HepG2 (cell line): ENCODE results near the gene HCFC1. TPM values are rescaled to one million over a fixed set of nuclear protein-coding genes. Genes with fewer than 3 reads are reported as not detected.

Experiments used
- ATAC-seq: fragments of 200-7000 bp; cut with Tn5 transposase; 3 replicates; pipeline ENCODE4 v1.9.1; 2020; ENCODE audit warnings: mild to moderate bottlenecking, moderate library complexity
- BruUV-seq: library from RNA; stranded (reverse); fragments of 400-500 nt; replicated peaks from 2 replicates; lab custom pipeline; 2021; lab: Mats Ljungman, UMichigan
- CTCF ChIA-PET: fragments of 300-600 bp; formaldehyde crosslinking; extraction: SDS; loops from one replicate; lab custom pipeline; 2021; ENCODE audit warnings: low total read pairs, inconsistent platforms, low intra/inter-chr PET ratio; lab: Yijun Ruan, JAX
- POLR2A ChIA-PET: fragments of 350-600 bp; sonication (Branson Sonifier 250); formaldehyde crosslinking; loops from one replicate; lab custom pipeline; 2020; ENCODE audit warnings: antibody characterized with exemption, inconsistent platforms; lab: Yijun Ruan, JAX
- DNase-seq: peaks from one replicate; pipeline ENCODE4 v3.0.0-alpha.2; 2015; ENCODE audit warnings: low spot score
- FAIRE-seq: peaks from 3 replicates; lab custom pipeline; 2011; peaks lifted over from hg19 to GRCh38; lab: Jason Lieb, UNC
- H2AFZ ChIP-seq: one replicate; pipeline ENCODE4 v1.6.1; 2011; ENCODE audit warnings: low read length, inconsistent platforms
- H3K27ac ChIP-seq: fragments of 300-600 bp; 3 replicates; pipeline ENCODE4 v1.8.0; 2011; ENCODE audit warnings: mixed run types, mild to moderate bottlenecking, mixed read lengths, low read length, inconsistent platforms; ENCODE audit not compliant: insufficient read depth; ENCODE audit errors: extremely low read length
- H3K27me3 ChIP-seq, 2 experiments: fragments of 200-600 bp in 1 of 2; 2 replicates in 1 of 2; 3 replicates in 1 of 2; pipeline versions ENCODE4 v1.6.0 to v1.8.0; 2011; ENCODE audit warnings: low read length in 2 of 2, mild to moderate bottlenecking in 2 of 2, moderate library complexity in 2 of 2, inconsistent platforms in 1 of 2; ENCODE audit not compliant: insufficient read depth in 2 of 2, control insufficient read depth in 1 of 2
- H3K36me3 ChIP-seq, 2 experiments: fragments of 200-600 bp in 1 of 2; replicated peaks in 1 of 2; 2 replicates in 1 of 2; 3 replicates in 1 of 2; pipeline versions ENCODE4 v1.5.1 to v1.8.0; 2011; ENCODE audit warnings: low read length in 2 of 2, inconsistent platforms in 1 of 2; ENCODE audit not compliant: insufficient read depth in 2 of 2, control insufficient read depth in 1 of 2
- H3K4me1 ChIP-seq: 2 replicates; pipeline ENCODE4 v1.5.1; 2012; ENCODE audit warnings: low read length, inconsistent platforms; ENCODE audit not compliant: insufficient read depth
- H3K4me2 ChIP-seq: 2 replicates; pipeline ENCODE4 v1.6.0; 2011; ENCODE audit warnings: low read depth, low read length, inconsistent platforms
- H3K4me3 ChIP-seq, 3 experiments: fragments of 200-600 bp in 1 of 3; sonication (generic), shearing (Covaris generic) in 1 of 3; replicated peaks in 1 of 3; 2 replicates each; pipeline ENCODE4 v1.5.1; 2011 to 2016; ENCODE audit warnings: low read length in 3 of 3, inconsistent platforms in 2 of 3, low read depth in 2 of 3, mild to moderate bottlenecking in 2 of 3, control low read depth in 1 of 3, mixed read lengths in 1 of 3; ENCODE audit not compliant: insufficient read depth in 1 of 3
- H3K79me2 ChIP-seq: one replicate; pipeline ENCODE4 v1.6.1; 2011; ENCODE audit warnings: low read length, inconsistent platforms; ENCODE audit not compliant: insufficient read depth
- H3K9ac ChIP-seq: 2 replicates; pipeline ENCODE4 v1.6.0; 2011; ENCODE audit warnings: mild to moderate bottlenecking, low read depth, low read length, inconsistent platforms; ENCODE audit not compliant: insufficient read depth
- H3K9me3 ChIP-seq: 2 replicates; pipeline ENCODE4 v1.5.1; 2012; ENCODE audit warnings: mild to moderate bottlenecking, low read length
- H4K20me1 ChIP-seq: 2 replicates; pipeline ENCODE4 v1.6.0; 2011; ENCODE audit warnings: inconsistent platforms, mild to moderate bottlenecking, low read length, moderate library complexity; ENCODE audit not compliant: insufficient read depth
- HIC2 ChIP-seq: sonication (generic); formaldehyde crosslinking; IDR thresholded peaks from 2 replicates; pipeline ENCODE4 v1.9.0; 2022; ENCODE audit warnings: low read depth, missing genetic modification reagents
- HNF4G ChIP-seq, 2 experiments: sonication (generic) in 1 of 2; formaldehyde crosslinking in 1 of 2; IDR thresholded peaks; 2 replicates each; pipeline versions ENCODE4 v1.4.0 to v1.6.1; 2011 to 2020; ENCODE audit warnings: borderline replicate concordance in 2 of 2, low read depth in 2 of 2, mild to moderate bottlenecking in 2 of 2, low read length in 1 of 2, missing genetic modification reagents in 1 of 2, moderate library complexity in 1 of 2
- HOXA3 ChIP-seq: sonication (generic); formaldehyde crosslinking; IDR thresholded peaks from 2 replicates; pipeline ENCODE4 v1.5.0; 2020; ENCODE audit warnings: missing genetic modification reagents
- KLF16 ChIP-seq, 2 experiments: sonication (generic) in 1 of 2; formaldehyde crosslinking in 1 of 2; IDR thresholded peaks; 2 replicates each; pipeline versions ENCODE4 v1.6.1 to v1.8.0; 2016 to 2023; ENCODE audit warnings: missing genetic modification reagents in 2 of 2, missing compliant biosample characterization in 1 of 2
- KLF6 ChIP-seq: IDR thresholded peaks from 2 replicates; pipeline ENCODE4 v1.8.0; 2016; ENCODE audit warnings: missing biosample characterization, missing genetic modification reagents
- PLSCR1 ChIP-seq: sonication (generic); formaldehyde crosslinking; IDR thresholded peaks from 2 replicates; pipeline ENCODE4 v1.5.0; 2020; ENCODE audit warnings: missing genetic modification reagents, mild to moderate bottlenecking, borderline replicate concordance
- POGZ ChIP-seq: sonication (generic); formaldehyde crosslinking; IDR thresholded peaks from 2 replicates; pipeline ENCODE4 v1.4.0; 2020; ENCODE audit warnings: mild to moderate bottlenecking, missing genetic modification reagents
- RBM39 ChIP-seq: fragments of 200-400 bp; formaldehyde crosslinking; IDR thresholded peaks from one replicate; pipeline ENCODE4 v1.6.1; 2018; ENCODE audit warnings: antibody characterized with exemption, mild to moderate bottlenecking, low read depth, low read length; ENCODE audit not compliant: poor library complexity, severe bottlenecking
- SRY ChIP-seq: sonication (generic); formaldehyde crosslinking; IDR thresholded peaks from 2 replicates; pipeline ENCODE4 v1.8.0; 2022; ENCODE audit warnings: mild to moderate bottlenecking, missing genetic modification reagents
- ZBTB1 ChIP-seq: sonication (generic); formaldehyde crosslinking; IDR thresholded peaks from 2 replicates; pipeline ENCODE4 v1.4.0; 2020; ENCODE audit warnings: missing genetic modification reagents, borderline replicate concordance
- ZFP36L2 ChIP-seq: sonication (generic); formaldehyde crosslinking; IDR thresholded peaks from 2 replicates; pipeline ENCODE4 v1.4.0; 2020; ENCODE audit warnings: missing genetic modification reagents
- ZNF468 ChIP-seq: sonication (generic); formaldehyde crosslinking; IDR thresholded peaks from 2 replicates; pipeline ENCODE4 v1.8.0; 2022; ENCODE audit warnings: mild to moderate bottlenecking, moderate library complexity, missing genetic modification reagents
- ZNF775 ChIP-seq: sonication (generic); formaldehyde crosslinking; IDR thresholded peaks from 2 replicates; pipeline ENCODE4 v1.4.0; 2020; ENCODE audit warnings: missing genetic modification reagents, mild to moderate bottlenecking, moderate library complexity, borderline replicate concordance
- WGBS: methylation state at CpG from one replicate; pipeline ENCODE4 v1.1.6; 2017; ENCODE audit warnings: low lambda C conversion rate; 5-methylcytosine and 5-hydroxymethylcytosine counted together
- in situ Hi-C: cut with HindIII; loops from 2 replicates; pipeline ENCODE4 v1.10.0; 2017; ENCODE audit warnings: low pct_unique_long_range_greater_than_20kb; ENCODE audit not compliant: extremely low pct_ligation_motif_present
- intact Hi-C: fragments of 100-400 bp; cut with micrococcal nuclease; formaldehyde crosslinking; loops from one replicate; pipeline ENCODE4 v1.10.0; 2022; ENCODE audit not compliant: unreplicated experiment
- polyA plus RNA-seq, 8 experiments: library from polyadenylated mRNA; depleted of rRNA in 3 of 8; stranded (reverse) in 7 of 8; unstranded in 1 of 8; fragments of >200 nt; fragmentation: Illumina TruSeq in 4 of 8; extraction: Trizol in 4 of 8; gene quantifications; 2 replicates each; pipeline versions ENCODE4 v1.2.1 to v1.2.3, GENCODE V29; 2011 to 2016; ENCODE audit warnings: low read depth in 4 of 8, missing spikeins in 1 of 8, mixed read lengths in 1 of 8; ENCODE audit not compliant: insufficient read depth in 1 of 8
- total RNA-seq, 5 experiments: library from RNA; depleted of rRNA; stranded (reverse); fragments of >200 nt; fragmentation: Illumina TruSeq; extraction: Trizol; gene quantifications; 2 replicates each; pipeline ENCODE4 v1.2.3, GENCODE V29; 2016; ENCODE audit warnings: low read depth in 1 of 5

HCFC1 gene
- total and polyA plus RNA-seq, 2 of the 13 experiments (the other 11 are each of a cell fraction or from before 2014, with no cell fraction given) = 5.8 to 17.8 TPM

GRCh38 chrX:153965406-153965805, 6.2 kb downstream of the HCFC1 start:
- ATAC-seq (no peak), FAIRE-seq (no peak)
- intact Hi-C loops = no loop called here
- no peaks in the 10 kb centered on the region for H3K27me3 ChIP-seq
- H3K4me3 ChIP-seq = no peak overlapping the region
- in situ Hi-C loops = no loop called here
- H4K20me1 ChIP-seq = peaks cover 48% of the 10 kb centered on the region
- WGBS = no CpG with 5 or more reads among the region's 5 CpGs
- CTCF ChIA-PET = no interaction called here
- no peak overlapping the region for H3K4me2 ChIP-seq
- no peak overlapping the region for H3K27ac ChIP-seq
- BruUV-seq = no TSS peak
- peaks cover 36% of the 10 kb centered on the region for H3K4me1 ChIP-seq
- no peak overlapping the region for H2AFZ ChIP-seq
- H3K9me3 ChIP-seq = no peaks in the 10 kb centered on the region
- H3K79me2 ChIP-seq = peaks cover 65% of the 10 kb centered on the region
- POLR2A ChIA-PET = no interaction called here
- H3K9ac ChIP-seq = no peak overlapping the region
- peaks cover 10 to 54% of the 10 kb centered on the region in 2 experiments; a peak in 4 of 5 replicates for H3K36me3 ChIP-seq
- TF ChIP-seq KLF16 (CRISPR knock-in tag; IDR thresholded peaks at IDR 0.05) (no peak), ZNF468 (no peak), RBM39 (no peak), POGZ (CRISPR knock-in tag) (no peak), HIC2 (CRISPR knock-in tag) (no peak)
- TF ChIP-seq, all 625 proteins: peak for 0
- DNase-seq = no peak

GRCh38 chrX:153964105-153964504, 7.5 kb downstream of the HCFC1 start:
- no peak for DNase-seq
- no peak overlapping the region for H3K4me2 ChIP-seq
- in situ Hi-C loops = no loop called here
- no peak overlapping the region for H3K9ac ChIP-seq
- no peaks in the 10 kb centered on the region for H3K9me3 ChIP-seq
- H3K27ac ChIP-seq = no peak overlapping the region
- H3K27me3 ChIP-seq = no peaks in the 10 kb centered on the region
- CTCF ChIA-PET = no interaction called here
- H3K79me2 ChIP-seq = peaks cover 55% of the 10 kb centered on the region
- WGBS = 99% methylated on average over 11 of the region's 14 CpGs
- H3K36me3 ChIP-seq = peaks cover 14 to 66% of the 10 kb centered on the region in 2 experiments; a peak in 4 of 5 replicates
- no TSS peak for BruUV-seq
- FAIRE-seq = no peak
- intact Hi-C loops = no loop called here
- H2AFZ ChIP-seq = no peak overlapping the region
- no peak for TF ChIP-seq HOXA3
- TF ChIP-seq ZFP36L2 (CRISPR knock-in tag) = no peak
- no peak for TF ChIP-seq ZNF775 (CRISPR knock-in tag)
- TF ChIP-seq KLF6 (CRISPR knock-in tag) = no peak
- TF ChIP-seq PLSCR1 = no peak
- no peak for TF ChIP-seq ZBTB1 (CRISPR knock-in tag)
- TF ChIP-seq SRY (CRISPR knock-in tag) = no peak
- TF ChIP-seq HNF4G (IDR thresholded peaks at IDR 0.05; ENCODE audit: borderline replicate concordance, low read depth, low read length) = no peak
- TF ChIP-seq HNF4G (CRISPR knock-in tag; IDR thresholded peaks at IDR 0.05; ENCODE audit: borderline replicate concordance, low read depth) = no peak
- TF ChIP-seq, all 625 proteins: peak for 0
- ATAC-seq = no peak
- Histone ChIP-seq H3K4me3 (no peak overlapping the region), H3K4me1 (peaks cover 31% of the 10 kb centered on the region), H4K20me1 (peaks cover 41% of the 10 kb centered on the region)
- POLR2A ChIA-PET = no interaction called here
